ENCODE data around the gene MUC5B.

MUC5B gene

GRCh38 chr11:1289211-1289935 lies 66.5 kb downstream of the MUC5B start:
- no peak for DNase-seq

DNA sequence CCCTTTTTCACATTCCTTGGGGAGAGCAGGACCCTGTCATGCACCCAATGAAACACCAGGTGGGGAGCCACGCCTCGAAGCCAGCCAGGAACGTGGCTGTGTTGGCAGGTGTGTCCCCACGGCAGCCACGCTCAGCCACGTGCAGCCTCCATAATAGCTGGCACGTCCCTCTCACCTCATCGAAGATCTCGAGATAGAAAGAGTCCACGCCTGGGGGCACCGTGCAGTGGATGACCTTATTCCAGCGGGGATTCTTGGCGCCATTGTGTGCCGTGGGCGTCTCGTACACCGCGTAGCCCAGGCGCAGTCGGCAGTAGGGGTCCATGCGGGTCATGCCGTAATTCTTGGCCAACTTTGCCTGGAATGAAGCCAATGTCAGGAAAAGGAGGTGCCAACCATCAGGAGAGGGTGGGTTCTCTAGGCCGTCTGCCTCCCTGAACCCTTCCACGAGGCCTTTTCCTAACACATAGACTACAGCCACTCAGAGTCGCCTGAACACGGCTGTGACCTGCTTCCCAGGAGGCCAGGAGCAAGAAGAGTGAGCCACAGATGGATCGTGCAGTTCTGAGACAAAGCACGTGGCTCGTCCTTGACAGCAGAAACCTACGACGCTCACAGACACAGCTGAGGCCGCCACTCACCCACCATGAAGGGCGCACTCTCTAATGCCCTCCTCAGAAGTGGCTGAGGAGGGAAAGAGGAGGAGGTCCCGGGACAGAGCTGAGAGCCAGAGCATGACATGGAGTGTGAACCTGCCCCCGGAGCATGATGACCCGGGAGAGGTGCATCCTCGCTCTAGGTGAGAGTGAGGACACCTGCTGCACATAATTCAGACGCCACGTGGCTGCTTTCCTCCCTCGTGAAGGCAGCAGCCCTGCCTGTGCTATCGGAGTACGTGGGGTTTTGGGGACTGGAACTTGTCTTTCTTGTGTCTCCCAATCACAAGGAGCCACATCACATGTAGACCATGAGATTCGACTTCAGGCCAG lies 67.5 kb downstream of the MUC5B start:
- DNase-seq: no peak

GRCh38 chr11:1291295-1292017 lies 68.6 kb downstream of the MUC5B start:
- no peak for DNase-seq

GRCh38 chr11:1292018-1292643 lies 69.3 kb downstream of the MUC5B start:
- no peak for DNase-seq

DNA sequence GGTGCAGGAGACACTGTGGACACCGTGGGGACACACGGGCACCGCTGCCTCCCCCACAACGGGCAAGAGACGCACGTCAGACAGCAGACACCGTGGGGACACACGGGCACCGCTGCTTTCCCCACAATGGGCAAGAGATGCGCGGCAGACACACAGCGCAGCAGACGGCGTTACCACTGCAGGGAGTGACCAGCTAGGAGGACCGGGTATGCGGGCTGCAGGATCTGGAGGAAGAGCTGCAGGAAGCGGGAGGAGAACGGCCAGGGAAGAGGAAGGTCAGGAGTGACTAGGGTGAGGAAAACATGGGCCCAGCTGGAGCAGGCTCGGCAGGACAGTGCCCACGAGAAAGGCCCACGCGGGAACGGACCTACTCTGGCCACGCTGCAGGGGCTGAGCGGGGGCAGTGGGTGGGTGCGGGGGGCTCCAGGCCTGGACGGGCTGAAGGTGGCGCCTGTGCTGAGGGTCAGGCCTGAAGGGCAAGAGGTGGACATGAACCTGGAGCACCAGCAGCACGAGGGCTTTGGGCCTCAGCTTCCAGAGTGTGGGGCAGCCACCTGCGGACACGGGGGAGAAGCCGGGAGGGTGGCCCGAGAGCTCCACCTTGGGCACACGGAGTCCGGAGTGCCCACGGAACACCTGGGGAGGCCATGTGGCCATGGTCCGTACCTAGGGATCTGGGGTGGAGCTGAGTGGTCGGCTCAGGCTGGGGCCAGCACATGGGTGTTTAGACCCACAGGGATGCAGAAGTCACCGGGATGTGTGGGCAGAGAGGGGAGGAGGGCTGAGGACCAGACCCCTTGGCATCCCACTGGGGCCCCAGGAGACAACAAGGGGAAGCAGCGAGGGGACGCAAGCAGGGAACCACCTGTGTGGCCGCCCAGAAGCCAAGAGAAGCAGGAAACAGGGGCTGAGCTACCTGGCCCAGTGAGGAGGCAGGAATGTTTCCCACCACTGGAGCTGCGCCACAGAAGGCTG lies 70.1 kb downstream of the MUC5B start:
- DNase-seq: no peak

- no peak for DNase-seq
These were observed 70.8 kb downstream of the MUC5B start for GRCh38 chr11:1293619-1294015.

GRCh38 chr11:1295086-1295485 lies 72.2 kb downstream of the MUC5B start:
- DNase-seq: no peak

GRCh38 chr11:1295591-1295990 lies 72.7 kb downstream of the MUC5B start:
- no peak for DNase-seq

DNA sequence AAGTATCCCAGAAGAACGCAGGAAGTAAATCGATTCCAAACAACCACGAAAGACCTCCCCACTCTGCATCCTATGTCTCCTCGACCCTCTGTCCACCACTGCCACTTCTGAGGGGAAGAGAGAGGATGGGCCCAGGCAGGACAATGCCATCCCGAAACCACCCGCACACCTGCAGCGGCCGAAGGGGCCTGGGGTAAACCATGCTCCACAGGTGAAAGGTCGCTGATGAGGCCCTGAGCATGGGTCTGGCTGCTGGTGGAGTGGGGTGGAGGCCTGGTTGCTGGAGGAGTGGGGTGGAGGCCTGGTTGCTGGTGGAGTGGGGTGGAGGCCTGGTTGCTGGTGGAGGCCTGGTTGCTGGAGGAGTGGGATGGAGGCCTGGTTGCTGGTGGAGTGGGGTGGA lies 73.4 kb downstream of the MUC5B start:
- no peak for DNase-seq

DNA sequence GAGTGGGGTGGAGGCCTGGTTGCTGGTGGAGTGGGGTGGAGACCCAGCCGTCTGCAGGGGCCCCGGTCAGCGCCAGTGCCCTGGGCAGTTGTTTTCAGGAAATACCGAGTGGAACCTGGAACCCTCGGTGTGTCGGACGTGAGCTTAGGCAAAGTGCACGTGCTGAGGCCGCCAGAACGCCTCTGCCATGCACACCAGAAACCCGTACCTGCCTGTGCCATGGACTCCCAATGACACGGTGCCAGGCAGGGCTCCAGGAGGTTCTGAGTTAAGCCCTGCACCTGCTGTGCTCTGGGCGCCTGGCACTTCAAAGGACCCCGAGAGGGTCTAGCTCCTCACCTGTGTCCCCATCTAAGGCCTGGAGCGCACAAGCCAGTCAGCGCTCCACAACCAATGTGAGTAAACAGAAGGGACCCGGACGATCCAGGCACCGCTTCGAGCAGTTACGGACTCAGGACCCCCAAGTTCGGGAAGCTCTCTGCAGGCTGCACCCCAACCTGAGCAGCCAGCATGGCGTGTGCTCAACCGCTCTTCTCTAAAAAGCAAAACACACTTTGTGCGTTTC lies 74.2 kb downstream of the MUC5B start:
- DNase-seq: no peak

DNA sequence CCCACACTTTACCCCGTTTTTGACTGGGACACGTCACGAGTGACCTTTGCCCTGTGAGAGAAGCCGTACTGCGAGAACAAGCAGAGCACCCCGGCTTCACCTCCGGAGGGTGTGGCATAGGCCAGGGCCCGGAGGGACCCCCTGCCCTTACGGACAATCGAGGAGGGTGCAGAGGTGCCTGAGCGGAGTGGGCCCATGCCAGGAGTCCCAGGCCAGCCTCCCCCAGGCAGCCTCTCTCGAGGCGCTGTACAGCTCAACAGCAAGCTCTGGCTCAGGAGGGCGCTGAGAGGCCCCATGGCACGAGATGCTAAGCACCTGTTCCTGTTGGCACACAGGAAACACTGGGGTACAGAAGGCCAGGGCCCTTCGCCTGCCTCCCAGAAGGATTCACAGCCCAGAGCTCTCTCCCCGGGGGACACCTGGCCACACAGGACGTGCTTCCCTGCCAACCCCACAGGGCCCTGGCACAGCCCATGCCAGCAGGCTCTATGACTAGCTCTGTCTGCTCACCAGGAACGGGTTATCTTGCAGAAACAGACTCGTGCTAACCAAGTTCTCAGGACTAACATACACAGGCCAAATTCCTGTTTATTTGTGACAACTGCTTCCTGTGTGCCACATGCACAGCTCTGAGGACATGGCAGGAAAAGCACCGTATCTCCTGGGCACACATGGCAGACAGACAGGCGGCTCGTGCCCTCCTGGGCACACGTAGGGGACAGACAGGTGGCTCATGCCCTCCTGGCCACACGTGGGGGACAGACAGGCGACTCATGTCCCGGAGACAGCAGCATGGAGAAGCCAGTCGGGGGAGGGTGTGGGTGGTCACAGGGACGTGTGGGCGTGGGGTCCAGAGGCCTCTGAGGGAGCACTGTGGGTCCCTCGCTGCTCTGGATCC lies 75.0 kb downstream of the MUC5B start:
- no peak for DNase-seq

GRCh38 chr11:1298695-1299492 lies 76.0 kb downstream of the MUC5B start:
- no peak for DNase-seq

GRCh38 chr11:1299621-1300020 lies 76.8 kb downstream of the MUC5B start:
- no peak for DNase-seq

- no peak for DNase-seq
These were observed 77.3 kb downstream of the MUC5B start for GRCh38 chr11:1300121-1300520.

DNA sequence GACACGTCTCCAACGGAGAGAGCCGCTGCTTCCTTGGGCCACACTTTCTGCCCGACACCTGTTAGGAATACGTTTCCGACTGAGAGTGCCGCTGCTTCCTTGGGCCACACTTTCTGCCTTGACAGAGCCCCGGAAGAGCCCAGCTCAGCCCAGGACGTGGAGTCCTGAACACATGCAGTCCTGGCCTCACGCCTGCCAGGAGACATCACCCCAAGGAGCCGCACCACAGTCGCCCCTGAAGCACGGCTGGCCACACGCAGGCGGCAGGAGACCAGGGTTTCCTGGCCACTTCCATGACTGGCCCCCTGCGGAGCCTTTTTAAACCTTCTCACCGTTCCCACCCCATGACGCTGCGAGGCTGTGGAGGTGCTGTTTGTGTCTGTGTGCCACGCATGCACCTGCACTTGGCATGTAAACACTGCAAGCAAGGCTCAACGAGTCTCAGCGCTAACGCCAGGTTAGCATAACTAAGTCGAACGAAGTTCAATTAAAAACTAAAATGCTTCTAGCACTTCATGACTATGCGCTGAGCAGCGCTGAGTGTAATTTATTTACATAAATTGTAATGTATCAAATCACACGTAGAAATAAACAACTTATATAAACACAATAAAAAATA lies 77.8 kb downstream of the MUC5B start:
- DNase-seq: no peak

GRCh38 chr11:1301220-1302000 lies 78.5 kb downstream of the MUC5B start:
- no peak for DNase-seq

DNA sequence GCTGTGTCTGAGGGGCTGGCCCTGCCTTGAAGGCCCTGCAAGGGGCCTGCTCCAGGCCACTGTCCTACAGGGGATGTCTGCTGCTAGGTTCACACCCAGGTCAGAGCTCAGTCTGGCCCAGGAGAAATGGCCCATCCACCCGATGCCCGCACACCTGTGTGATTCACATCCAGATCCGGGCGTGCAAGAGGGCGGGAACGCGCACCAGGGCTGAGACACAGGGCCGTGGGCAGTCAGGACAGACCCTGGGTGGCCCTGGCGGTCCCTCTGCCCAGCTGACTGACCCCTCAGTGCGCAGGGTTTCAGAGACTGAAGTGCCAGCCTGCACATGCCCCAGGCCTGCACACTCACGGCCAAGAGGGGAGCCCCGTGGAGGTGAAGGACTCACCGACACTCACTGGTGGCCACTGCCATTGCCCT lies 79.2 kb downstream of the MUC5B start:
- DNase-seq: no peak
